DOHH2 (cell line): ENCODE results near the gene LRRC70.

ENCODE experiments used
- EZH2phosphoT487 ChIP-seq: fragments of 200-600 bp; sonication (generic); IDR thresholded peaks from 2 replicates; pipeline ENCODE4 v1.6.1; 2017; ENCODE audit warnings: borderline replicate concordance, mild to moderate bottlenecking, antibody characterized with exemption, low read length, moderate library complexity, mixed read lengths
- TF ChIP-seq, protein P1 (sequence below): fragments of 200-600 bp; sonication (generic); IDR thresholded peaks from one replicate; pipeline ENCODE4 v1.5.1; 2014; ENCODE audit warnings: antibody characterized with exemption, mild to moderate bottlenecking, low read depth, low read length; ENCODE audit not compliant: poor library complexity, severe bottlenecking

DNA sequence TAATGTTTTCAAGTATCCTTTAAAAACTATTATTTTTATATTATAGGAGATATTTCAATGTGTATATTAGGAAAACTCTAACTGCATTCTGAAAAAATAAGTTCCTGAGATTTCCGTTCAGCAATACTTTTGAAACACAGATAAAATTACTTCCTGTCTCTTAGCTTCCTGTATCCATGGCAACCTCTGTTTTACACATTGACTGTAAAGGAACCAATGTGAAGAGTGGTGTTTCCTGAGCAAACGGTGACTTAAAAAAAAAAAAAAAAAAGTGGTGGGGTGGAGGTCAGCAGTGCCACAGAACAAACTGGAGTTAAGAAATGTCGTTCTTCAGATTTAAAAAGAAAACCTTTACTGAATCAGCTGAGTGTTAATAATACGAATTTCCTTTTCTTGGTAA is at the start of gene LRRC70:
- TF ChIP-seq, protein P1, sequence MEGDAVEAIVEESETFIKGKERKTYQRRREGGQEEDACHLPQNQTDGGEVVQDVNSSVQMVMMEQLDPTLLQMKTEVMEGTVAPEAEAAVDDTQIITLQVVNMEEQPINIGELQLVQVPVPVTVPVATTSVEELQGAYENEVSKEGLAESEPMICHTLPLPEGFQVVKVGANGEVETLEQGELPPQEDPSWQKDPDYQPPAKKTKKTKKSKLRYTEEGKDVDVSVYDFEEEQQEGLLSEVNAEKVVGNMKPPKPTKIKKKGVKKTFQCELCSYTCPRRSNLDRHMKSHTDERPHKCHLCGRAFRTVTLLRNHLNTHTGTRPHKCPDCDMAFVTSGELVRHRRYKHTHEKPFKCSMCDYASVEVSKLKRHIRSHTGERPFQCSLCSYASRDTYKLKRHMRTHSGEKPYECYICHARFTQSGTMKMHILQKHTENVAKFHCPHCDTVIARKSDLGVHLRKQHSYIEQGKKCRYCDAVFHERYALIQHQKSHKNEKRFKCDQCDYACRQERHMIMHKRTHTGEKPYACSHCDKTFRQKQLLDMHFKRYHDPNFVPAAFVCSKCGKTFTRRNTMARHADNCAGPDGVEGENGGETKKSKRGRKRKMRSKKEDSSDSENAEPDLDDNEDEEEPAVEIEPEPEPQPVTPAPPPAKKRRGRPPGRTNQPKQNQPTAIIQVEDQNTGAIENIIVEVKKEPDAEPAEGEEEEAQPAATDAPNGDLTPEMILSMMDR = no peak
- no peak for TF ChIP-seq EZH2phosphoT487
